Thyroid gland (tissue), 4 donors: ENCODE measurements around the gene TMEM14A.

Source experiments
- CTCF ChIP-seq, 6 experiments: fragments of 200-600 bp in 3 of 6; fragments of 450-650 bp in 3 of 6; sonication (generic) in 3 of 6; IDR thresholded peaks; one replicate each; pipeline ENCODE4 v1.5.1; 2016 to 2019; ENCODE audit warnings: antibody characterized with exemption in 6 of 6, mild to moderate bottlenecking in 2 of 6, inconsistent platforms in 1 of 6, moderate library complexity in 1 of 6
- POLR2A ChIP-seq, 2 donors: fragments of 450-650 bp; IDR thresholded peaks; one replicate each; pipeline ENCODE4 v1.6.1; 2017; ENCODE audit warnings: antibody characterized with exemption in 2 of 2, mild to moderate bottlenecking in 2 of 2, moderate library complexity in 1 of 2

- TF ChIP-seq CTCF (IDR thresholded peaks at IDR 0.05), result peak in 4 of 6 experiments; percentile 45 to 58 (median 51)
- no peak for TF ChIP-seq POLR2A (IDR thresholded peaks at IDR 0.05)
Observed at GRCh38 chr6:52724406-52725121, 53.7 kb downstream of the TMEM14A start.
